GM18499 (cell line): ENCODE results near the gene THOC2.
"Not testable (repeated sequence)": the region's sequence is repeated elsewhere in the genome, so short reads cannot be mapped to it uniquely, and the experiment has no call there.

Experiments
- ATAC-seq: cut with Tn5 transposase; IDR thresholded peaks from one replicate; pipeline ENCODE4 v1.9.1; 2021; ENCODE audit warnings: moderate number of reproducible peaks; ENCODE audit not compliant: insufficient read depth, unreplicated experiment

The THOC2 gene

GRCh38 chrX:123682186-123682585 is 50.7 kb downstream of the THOC2 start:
- ATAC-seq, result no peak

- not testable (repeated sequence) for ATAC-seq
Measured at GRCh38 chrX:123679733-123680460, 53.0 kb downstream of the THOC2 start.

GRCh38 chrX:123675154-123675553 is 57.7 kb downstream of the THOC2 start:
- ATAC-seq, result no peak

- ATAC-seq, result peak; percentile 61
Measured at GRCh38 chrX:123673813-123674212, 59.0 kb downstream of the THOC2 start.

GRCh38 chrX:123665197-123665596 is 67.7 kb downstream of the THOC2 start:
- ATAC-seq, result no peak

- not testable (repeated sequence) for ATAC-seq
Measured at GRCh38 chrX:123664467-123665167, 68.2 kb downstream of the THOC2 start.

- ATAC-seq, result not testable (repeated sequence)
Measured at GRCh38 chrX:123663720-123664119, 69.1 kb downstream of the THOC2 start.

GRCh38 chrX:123656507-123656906 is 76.3 kb downstream of the THOC2 start:
- not testable (repeated sequence) for ATAC-seq

- not testable (repeated sequence) for ATAC-seq
Measured at GRCh38 chrX:123648811-123649181, 84.1 kb downstream of the THOC2 start.

- no peak for ATAC-seq
Measured at GRCh38 chrX:123648028-123648810, 84.6 kb downstream of the THOC2 start.

- no peak for ATAC-seq
Measured at GRCh38 chrX:123647244-123647643, 85.6 kb downstream of the THOC2 start.

GRCh38 chrX:123629502-123629901 is 103.3 kb downstream of the THOC2 start:
- no peak for ATAC-seq

- no peak for ATAC-seq
Measured at GRCh38 chrX:123626962-123627361, 105.9 kb downstream of the THOC2 start.

GRCh38 chrX:123625952-123626351 is 106.9 kb downstream of the THOC2 start:
- no peak for ATAC-seq

- no peak for ATAC-seq
Measured at GRCh38 chrX:123625477-123625876, 107.4 kb downstream of the THOC2 start.

- ATAC-seq, result no peak
Measured at GRCh38 chrX:123617007-123617406, 115.8 kb downstream of the THOC2 start.

GRCh38 chrX:123610915-123611314 is 121.9 kb downstream of the THOC2 start:
- ATAC-seq, result no peak

GRCh38 chrX:123607806-123608205 is 125.0 kb downstream of the THOC2 start:
- no peak for ATAC-seq

GRCh38 chrX:123607270-123607669 is 125.6 kb downstream of the THOC2 start:
- no peak for ATAC-seq

- ATAC-seq, result no peak
Measured at GRCh38 chrX:123603491-123603890, 129.4 kb downstream of the THOC2 start.

- no peak for ATAC-seq
Measured at GRCh38 chrX:123601437-123601836, 131.4 kb downstream of the THOC2 start.
